Loucy (cell line): Measurements from ENCODE around the gene IL17D.
"Not testable (repeated sequence)": the region's sequence is repeated elsewhere in the genome, so short reads cannot be mapped to it uniquely, and the experiment has no call there.

Experiments used
- CTCF ChIP-seq: fragments of 200-600 bp; sonication (generic); conservative IDR thresholded peaks from 2 replicates; pipeline ENCODE4 v1.5.1; 2014; ENCODE audit warnings: mild to moderate bottlenecking, antibody characterized with exemption, low read length
- EZH2phosphoT487 ChIP-seq: fragments of 200-600 bp; IDR thresholded peaks from 2 replicates; pipeline ENCODE4 v1.6.1; 2018; ENCODE audit warnings: antibody characterized with exemption, mild to moderate bottlenecking, moderate library complexity, borderline replicate concordance

- TF ChIP-seq CTCF, EZH2phosphoT487: not testable (repeated sequence)
These were observed 22.0 kb upstream of the IL17D start for GRCh38 chr13:20681481-20681880.
